Peyer's patch (tissue), 4 donors: Measurements from ENCODE around the gene TCP11L2. TPM values are rescaled to one million over a fixed set of nuclear protein-coding genes. Genes with fewer than 3 reads are reported as not detected.
A peak's percentile ranks its signal among the peaks of the same experiment; 100 is the strongest.

Source experiments
- DNase-seq, 3 donors: peaks; one replicate each; pipeline ENCODE4 v3.0.0-alpha.2; 2017 to 2019
- H3K27ac ChIP-seq, 4 donors: fragments of 200-600 bp; sonication (generic); one replicate each; pipeline ENCODE4 v1.5.1; 2016 to 2019
- H3K27me3 ChIP-seq, 2 donors: fragments of 200-600 bp; sonication (generic); one replicate each; pipeline ENCODE4 v1.5.1; 2019
- H3K36me3 ChIP-seq, 3 donors: fragments of 200-600 bp; sonication (generic); one replicate each; pipeline ENCODE4 v1.5.1; 2016 to 2019
- H3K4me1 ChIP-seq, 4 donors: fragments of 200-600 bp; sonication (generic); one replicate each; pipeline ENCODE4 v1.5.1; 2016 to 2019
- H3K4me3 ChIP-seq, 4 donors: fragments of 200-600 bp; sonication (generic); 1 replicate in 3 of 4; 2 replicates in 1 of 4; pipeline ENCODE4 v1.5.1; 2016 to 2019; ENCODE audit warnings: mild to moderate bottlenecking in 1 of 4
- H3K9me3 ChIP-seq, 4 donors: fragments of 200-600 bp; sonication (generic); one replicate each; pipeline ENCODE4 v1.5.1; 2016 to 2019; ENCODE audit warnings: mild to moderate bottlenecking in 1 of 4
- CTCF ChIP-seq, 6 experiments: fragments of 450-650 bp in 4 of 6; fragments of 200-600 bp in 2 of 6; sonication (generic) in 1 of 6; IDR thresholded peaks; one replicate each; pipeline ENCODE4 v1.5.1; 2017 to 2019; ENCODE audit warnings: antibody characterized with exemption in 6 of 6, mild to moderate bottlenecking in 3 of 6, moderate library complexity in 1 of 6
- POLR2A ChIP-seq, 2 donors: fragments of 450-650 bp; IDR thresholded peaks; one replicate each; pipeline ENCODE4 v1.5.1; 2017; ENCODE audit warnings: antibody characterized with exemption in 2 of 2, mild to moderate bottlenecking in 2 of 2, moderate library complexity in 2 of 2
- total RNA-seq, 4 donors: library from RNA; depleted of rRNA; stranded (reverse); fragments of >200 nt; gene quantifications; one replicate each; pipeline ENCODE4 v1.1.0, GENCODE V29; 2016

TCP11L2 gene
- total RNA-seq, 4 donors from 2014 or later = 39.9 to 63.5 (median 48.9) TPM

- TF ChIP-seq CTCF (IDR thresholded peaks at IDR 0.05) = no peak
- TF ChIP-seq POLR2A (IDR thresholded peaks at IDR 0.05) = no peak
- Histone ChIP-seq H3K4me1 (peaks cover 0 to 3% (median 0%) of the 10 kb centered on the region in 4 donors), H3K27me3 (no peaks in the 10 kb centered on the region), H3K4me3 (no peak overlapping the region), H3K27ac (no peak overlapping the region), H3K36me3 (no peaks in the 10 kb centered on the region), H3K9me3 (no peaks in the 10 kb centered on the region)
- peak in 1 of 3 donors; percentile 30 for DNase-seq
Observed at GRCh38 chr12:106276032-106276740, 26.3 kb upstream of the TCP11L2 start.

- no peaks in the 10 kb centered on the region for H3K27me3 ChIP-seq
- H3K9me3 ChIP-seq = no peaks in the 10 kb centered on the region
- TF ChIP-seq POLR2A (IDR thresholded peaks at IDR 0.05) (no peak), CTCF (IDR thresholded peaks at IDR 0.05) (no peak)
- no peak for DNase-seq
- no peaks in the 10 kb centered on the region for H3K36me3 ChIP-seq
- H3K27ac ChIP-seq = no peak overlapping the region
- H3K4me3 ChIP-seq = no peak overlapping the region
- H3K4me1 ChIP-seq = peaks cover 0 to 4% (median 1%) of the 10 kb centered on the region in 4 donors
Observed at GRCh38 chr12:106280106-106280505, 22.4 kb upstream of the TCP11L2 start.

GRCh38 chr12:106281056-106281782 is 21.3 kb upstream of the TCP11L2 start:
- H3K4me1 ChIP-seq = peaks cover 0 to 4% (median 1%) of the 10 kb centered on the region in 4 donors
- no peak for DNase-seq
- H3K9me3 ChIP-seq = no peaks in the 10 kb centered on the region
- TF ChIP-seq POLR2A (IDR thresholded peaks at IDR 0.05) (no peak), CTCF (IDR thresholded peaks at IDR 0.05) (no peak)
- H3K4me3 ChIP-seq = no peak overlapping the region
- H3K27me3 ChIP-seq = no peaks in the 10 kb centered on the region
- H3K36me3 ChIP-seq = no peaks in the 10 kb centered on the region
- H3K27ac ChIP-seq = no peak overlapping the region

- no peak for DNase-seq
- Histone ChIP-seq H3K4me3 (no peak overlapping the region), H3K9me3 (no peaks in the 10 kb centered on the region), H3K27ac (no peak overlapping the region), H3K36me3 (no peaks in the 10 kb centered on the region), H3K27me3 (no peaks in the 10 kb centered on the region), H3K4me1 (peaks cover 0 to 4% (median 0%) of the 10 kb centered on the region in 4 donors)
- no peak for TF ChIP-seq CTCF (IDR thresholded peaks at IDR 0.05)
- TF ChIP-seq POLR2A (IDR thresholded peaks at IDR 0.05) = no peak
Observed at GRCh38 chr12:106281804-106282203, 20.7 kb upstream of the TCP11L2 start.

GRCh38 chr12:106282457-106283097 is 20.0 kb upstream of the TCP11L2 start:
- TF ChIP-seq POLR2A (IDR thresholded peaks at IDR 0.05) (no peak), CTCF (IDR thresholded peaks at IDR 0.05) (peak; percentile 60 to 80 (median 75))
- H3K9me3 ChIP-seq = no peaks in the 10 kb centered on the region
- no peak overlapping the region for H3K27ac ChIP-seq
- no peaks in the 10 kb centered on the region for H3K36me3 ChIP-seq
- no peak overlapping the region for H3K4me3 ChIP-seq
- peak in 2 of 3 donors; percentile 31 to 62 for DNase-seq
- H3K4me1 ChIP-seq = peaks cover 0 to 4% (median 0%) of the 10 kb centered on the region in 4 donors
- H3K27me3 ChIP-seq = no peaks in the 10 kb centered on the region
